Fibroblast of lung (primary cell): ENCODE data around the gene DMAC2. TPM values are rescaled to one million over a fixed set of nuclear protein-coding genes. Genes with fewer than 3 reads are reported as not detected.

Experiments used
- polyA plus RNA-seq, 2 donors: library from polyadenylated mRNA; depleted of rRNA in 1 of 2; stranded (reverse) in 1 of 2; unstranded in 1 of 2; fragments of >200 nt; gene quantifications; 2 replicates each; pipeline ENCODE4 v1.2.1, GENCODE V29; 2011 to 2012; ENCODE audit warnings: missing spikeins in 1 of 2
- total RNA-seq: library from RNA; depleted of rRNA; stranded (reverse); fragments of >200 nt; gene quantifications from 2 replicates; pipeline ENCODE4 v1.2.1, GENCODE V29; 2014

The DMAC2 gene
- total and polyA plus RNA-seq, 2 donors (not counting 1 experiment from before 2014, with no cell fraction given), result 31.0 to 52.3 TPM

Other genes starting within 250 kb of the DMAC2 start
- gene CYP2S1, start 246.7 kb downstream of the DMAC2 start, total RNA-seq, result 2.1 and 3.5 TPM in 2 replicates
- gene CYP2S1, start 246.7 kb downstream of the DMAC2 start, polyA plus RNA-seq, result 0.93 and 7.5 TPM in 2 replicates
- 107 and 223 TPM in 2 replicates for gene AXL, start 220.7 kb downstream of the DMAC2 start, total RNA-seq
- 231 and 319 TPM in 2 replicates for gene AXL, start 220.7 kb downstream of the DMAC2 start, polyA plus RNA-seq
- gene HNRNPUL1, start 175.5 kb downstream of the DMAC2 start, total RNA-seq, result 47.3 and 58.1 TPM in 2 replicates
- gene HNRNPUL1, start 175.5 kb downstream of the DMAC2 start, polyA plus RNA-seq, result 36.4 and 60.4 TPM in 2 replicates
- 5.9 and 7.8 TPM in 2 replicates for gene CCDC97, start 129.7 kb downstream of the DMAC2 start, total RNA-seq
- gene CCDC97, start 129.7 kb downstream of the DMAC2 start, polyA plus RNA-seq, result 6.3 and 9.9 TPM in 2 replicates
- 6.7 and 14.4 TPM in 2 replicates for gene TGFB1, start 86.0 kb downstream of the DMAC2 start, total RNA-seq
- gene TGFB1, start 86.0 kb downstream of the DMAC2 start, polyA plus RNA-seq, result 4.2 and 6.6 TPM in 2 replicates
- gene B9D2, start 75.8 kb downstream of the DMAC2 start, total RNA-seq, result 4.1 and 5.3 TPM in 2 replicates
- gene B9D2, start 75.8 kb downstream of the DMAC2 start, polyA plus RNA-seq, result 2.3 and 3.3 TPM in 2 replicates
- 9.7 and 10.8 TPM in 2 replicates for gene TMEM91, start 63.4 kb downstream of the DMAC2 start, total RNA-seq
- gene TMEM91, start 63.4 kb downstream of the DMAC2 start, polyA plus RNA-seq, result 1.4 and 3.7 TPM in 2 replicates
- 10.7 and 14.1 TPM in 2 replicates for gene EXOSC5, start 42.6 kb downstream of the DMAC2 start, total RNA-seq
- 5.0 and 10.0 TPM in 2 replicates for gene EXOSC5, start 42.6 kb downstream of the DMAC2 start, polyA plus RNA-seq
- 30.0 and 30.7 TPM in 2 replicates for gene BCKDHA, start 42.1 kb downstream of the DMAC2 start, total RNA-seq
- gene BCKDHA, start 42.1 kb downstream of the DMAC2 start, polyA plus RNA-seq, result 11.2 and 15.1 TPM in 2 replicates
- 1.3 and 3.5 TPM in 2 replicates for gene B3GNT8, start 12.5 kb downstream of the DMAC2 start, total RNA-seq
- 0.30 and 0.54 TPM in 2 replicates for gene B3GNT8, start 12.5 kb downstream of the DMAC2 start, polyA plus RNA-seq
- not detected in 2 replicates for gene ERICH4, start 3.2 kb upstream of the DMAC2 start, total RNA-seq
- gene ERICH4, start 3.2 kb upstream of the DMAC2 start, polyA plus RNA-seq, result not detected in 2 replicates
- not detected in 2 replicates for gene CEACAM21, start 136.3 kb upstream of the DMAC2 start, total RNA-seq
- gene CEACAM21, start 136.3 kb upstream of the DMAC2 start, polyA plus RNA-seq, result not detected in 2 replicates
- gene CEACAM4, start 187.2 kb upstream of the DMAC2 start, total RNA-seq, result not detected in 2 replicates
- gene CEACAM4, start 187.2 kb upstream of the DMAC2 start, polyA plus RNA-seq, result not detected in 2 replicates
- gene CEACAM7, start 248.4 kb upstream of the DMAC2 start, total RNA-seq, result not detected in 2 replicates
- not detected in 2 replicates for gene CEACAM7, start 248.4 kb upstream of the DMAC2 start, polyA plus RNA-seq